ENCODE results near the gene GALNT2.

GRCh38 chr1:230204842-230205241, 137.8 kb downstream of the GALNT2 start:
- TF ChIP-seq EZH2 (optimal IDR thresholded peaks at IDR 0.05; ENCODE audit: low read depth, low read length) (no peak), CTCF (IDR thresholded peaks at IDR 0.05; ENCODE audit: low read length) (no peak), EZH2phosphoT487 (IDR thresholded peaks at IDR 0.05; ENCODE audit: low read length) (no peak)

Data from MM.1S (cell line).